Activated T-cell treated with anti-CD3 and anti-CD28 coated beads for 1 hour (primary cell): ENCODE data around the gene PYGO2.
"Not testable (repeated sequence)": the region's sequence is repeated elsewhere in the genome, so short reads cannot be mapped to it uniquely, and the experiment has no call there.

Source experiments
- DNase-seq: peaks from one replicate; pipeline ENCODE4 v3.0.0-alpha.2; 2020; ENCODE audit warnings: low read depth

The PYGO2 gene

DNA sequence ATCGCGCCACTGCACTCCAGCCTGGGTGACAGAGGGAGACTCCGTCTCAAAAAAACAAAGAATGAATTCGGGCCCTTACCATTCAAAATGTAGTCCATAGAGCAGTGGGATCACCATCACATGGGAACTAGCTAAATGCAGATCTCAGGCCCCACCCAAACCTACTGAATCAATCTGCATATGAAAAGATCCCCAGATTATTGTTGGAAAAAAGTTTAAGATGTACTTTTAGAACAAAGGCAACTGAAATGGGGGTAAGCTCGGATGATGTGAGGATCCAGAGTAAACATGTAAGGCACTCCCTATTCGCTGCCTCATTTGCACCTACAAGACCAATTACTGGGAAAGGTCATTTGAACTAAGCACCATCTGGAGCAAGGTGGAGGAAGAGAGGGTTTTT, 20.8 kb upstream of the PYGO2 start:
- no peak for DNase-seq

DNA sequence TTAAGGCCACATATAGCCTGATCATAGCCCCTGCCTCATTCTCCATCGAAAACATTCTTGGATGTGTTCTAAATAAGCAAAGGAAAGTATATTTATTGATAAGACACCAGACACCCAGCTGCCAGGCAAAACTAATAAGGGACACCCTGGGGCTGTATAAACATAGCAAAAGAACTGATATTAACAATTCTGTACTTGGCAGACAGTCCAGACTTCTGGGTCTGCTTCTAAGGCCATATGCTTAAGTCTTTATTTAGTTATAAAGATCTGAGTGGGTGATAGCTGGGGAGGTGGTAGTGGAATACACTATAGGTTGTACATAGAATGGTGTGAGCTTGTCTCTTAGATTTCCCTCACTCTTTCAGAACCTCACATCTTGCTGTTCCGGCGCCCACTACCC, 16.8 kb upstream of the PYGO2 start:
- DNase-seq, result no peak

DNA sequence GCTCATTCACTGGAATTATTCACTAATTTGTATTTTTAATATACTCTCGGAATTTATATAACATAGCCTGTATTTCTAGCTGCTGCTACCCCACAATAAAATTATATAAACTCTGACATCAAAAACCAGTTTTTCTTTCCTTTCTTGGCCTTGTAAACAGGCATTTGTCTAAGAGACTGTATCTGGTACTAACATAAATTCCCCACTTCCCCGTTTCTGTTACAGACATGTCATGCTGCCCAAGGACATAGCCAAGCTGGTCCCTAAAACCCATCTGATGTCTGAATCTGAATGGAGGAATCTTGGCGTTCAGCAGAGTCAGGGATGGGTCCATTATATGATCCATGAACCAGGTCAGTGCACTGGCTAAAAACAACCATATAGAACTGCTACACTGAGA, 16.2 kb upstream of the PYGO2 start:
- not testable (repeated sequence) for DNase-seq

DNA sequence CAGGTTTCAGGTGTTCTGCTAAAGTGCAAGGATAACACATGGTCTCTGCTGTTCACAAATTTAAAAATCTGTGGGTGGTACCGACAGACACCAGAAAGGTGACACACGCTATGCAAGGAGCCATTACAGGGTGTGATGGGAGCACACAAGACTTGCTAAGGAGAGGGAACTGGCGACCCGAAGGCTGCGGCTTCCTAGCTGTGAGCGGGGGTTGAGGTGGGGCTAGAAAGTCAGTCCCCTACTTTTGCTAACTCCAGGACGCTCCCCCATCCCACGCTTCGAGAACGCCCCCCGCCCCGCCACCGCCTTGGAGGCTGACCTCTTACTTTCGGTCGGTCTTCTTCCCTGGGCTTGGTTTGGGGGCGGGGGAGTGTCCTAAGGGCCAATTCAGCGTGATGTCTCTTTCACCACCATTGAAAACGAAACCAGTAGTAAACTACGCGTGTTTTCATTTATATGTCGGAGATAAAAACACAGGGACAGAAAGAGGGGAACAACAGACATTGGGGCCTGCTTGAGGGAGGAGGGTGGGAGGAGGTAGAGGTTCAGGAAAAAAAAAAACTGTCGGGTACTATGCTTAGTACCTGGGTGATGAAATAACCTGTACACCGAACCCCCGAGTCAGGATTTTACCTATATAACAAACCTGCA, 14.0 kb upstream of the PYGO2 start:
- peak; percentile 31 for DNase-seq

DNA sequence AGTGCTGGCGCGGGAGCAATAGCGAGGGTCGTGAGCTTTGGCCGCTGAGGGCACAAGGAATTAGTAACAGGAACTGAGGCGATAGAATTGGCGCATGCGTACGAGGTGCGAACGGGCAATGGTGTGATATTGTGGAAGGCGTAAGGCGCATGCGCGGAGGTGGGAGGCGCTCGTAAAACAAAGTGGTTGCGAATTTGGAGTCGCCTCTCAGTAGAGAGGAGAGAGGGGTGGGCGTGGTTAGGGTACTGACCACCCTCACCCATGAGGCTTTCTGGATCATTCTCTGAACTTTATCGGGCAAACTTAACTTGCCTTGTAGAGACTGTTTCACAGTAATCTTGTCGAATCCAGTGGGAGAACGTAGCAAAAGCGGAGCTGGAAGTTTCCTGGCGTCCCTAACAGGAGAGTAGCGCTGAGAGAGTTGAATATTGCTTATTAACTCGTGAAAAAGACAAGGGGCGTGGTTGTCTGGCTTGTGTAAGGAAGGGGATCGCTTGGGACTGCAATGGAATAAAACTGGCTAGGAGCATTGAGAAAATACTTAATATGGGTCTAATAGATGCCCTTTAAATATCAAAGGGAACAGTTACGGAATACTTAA, 13.3 kb upstream of the PYGO2 start:
- DNase-seq, result peak; percentile 96

- DNase-seq, result peak; percentile 95
Measured at GRCh38 chr1:154974102-154974807, 12.7 kb upstream of the PYGO2 start, which contains the start of gene CKS1B. Gene CKS1B, plus strand, starts transcription at chr1:154974681. Its CDS starts 65 bp downstream, at chr1:154974746.

DNA sequence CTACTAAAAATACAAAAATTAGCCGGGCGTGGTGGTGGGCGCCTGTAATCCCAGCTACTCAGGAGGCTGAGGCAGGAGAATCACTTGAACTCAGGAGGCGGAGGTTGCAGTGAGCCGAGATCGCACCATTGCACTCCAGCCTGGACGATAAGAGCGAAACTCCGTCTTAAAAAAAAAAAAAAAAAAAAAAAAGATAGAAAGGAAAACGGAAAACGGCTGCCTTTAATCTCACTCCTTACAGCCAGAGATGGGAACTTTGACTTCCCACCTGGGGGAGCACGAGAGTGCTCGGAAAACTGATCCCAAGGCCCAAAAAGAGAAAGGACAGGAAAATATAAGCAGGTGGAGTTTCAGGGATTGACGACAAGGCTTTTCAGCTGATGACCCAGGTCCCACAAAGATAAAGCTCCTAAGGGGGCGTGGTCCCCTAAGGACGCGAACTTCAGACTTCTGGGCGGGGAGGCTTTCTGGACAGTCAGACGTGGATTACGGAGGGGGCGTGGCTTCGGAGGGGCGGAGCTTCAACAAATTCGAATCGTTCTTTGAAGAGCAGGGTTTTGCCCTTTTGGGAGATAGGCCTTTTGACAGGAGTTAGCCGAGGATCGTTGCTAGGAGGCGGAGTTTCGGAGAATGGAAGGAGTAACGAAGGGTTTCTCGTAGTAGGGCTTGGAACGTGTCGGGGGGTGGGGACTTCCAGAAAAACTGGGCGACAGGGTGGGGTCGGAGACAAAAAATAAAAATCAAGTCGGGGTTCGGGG, 11.9 kb upstream of the PYGO2 start:
- peak; percentile 88 for DNase-seq

GRCh38 chr1:154972517-154973343, 11.1 kb upstream of the PYGO2 start:
- DNase-seq, result no peak

DNA sequence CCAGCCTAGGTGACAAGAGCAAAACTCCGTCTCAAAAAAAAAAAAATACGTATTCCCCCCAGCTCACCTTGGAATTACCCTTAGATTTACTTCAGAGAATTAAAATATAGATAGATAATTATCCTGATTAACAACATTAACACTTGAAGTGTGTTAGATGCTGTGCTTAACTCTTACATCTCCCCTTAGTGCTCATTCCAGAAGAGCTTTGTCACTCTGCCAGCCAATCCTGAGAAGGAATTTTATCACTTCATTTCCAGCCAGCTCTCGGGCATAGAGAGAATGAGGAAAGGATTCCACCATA, 10.6 kb upstream of the PYGO2 start:
- DNase-seq, result no peak

DNA sequence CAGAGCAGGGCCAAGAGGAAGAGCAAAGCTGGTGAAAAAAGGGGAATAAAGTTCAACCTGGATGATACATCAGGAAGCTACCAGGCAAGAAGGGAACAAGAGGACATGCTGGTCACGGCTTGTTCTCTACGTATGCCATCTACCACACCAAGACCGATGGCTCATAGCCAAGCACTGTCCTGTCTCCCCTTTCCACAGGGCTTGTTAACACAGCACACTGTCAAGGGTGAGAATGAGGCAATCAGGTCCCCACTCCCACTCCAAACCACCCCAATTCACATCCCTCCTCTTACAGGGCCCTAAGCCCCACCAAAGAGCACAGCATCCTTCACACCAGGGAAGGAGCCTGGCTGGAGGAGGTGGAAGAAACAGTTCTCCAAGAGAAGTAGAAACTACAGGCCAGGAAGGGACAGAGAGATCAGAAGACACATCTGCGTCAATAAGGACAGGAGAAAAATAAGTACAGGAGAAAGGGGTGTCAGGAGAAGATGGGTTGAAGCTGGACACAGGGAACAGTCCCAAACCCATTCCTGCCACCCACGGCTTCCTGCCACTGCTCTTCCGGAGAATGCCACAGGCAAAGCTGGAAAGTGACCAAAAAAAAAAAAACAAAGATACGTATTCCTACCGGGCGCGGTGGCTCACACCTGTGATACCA, 9.9 kb upstream of the PYGO2 start:
- DNase-seq, result no peak

DNA sequence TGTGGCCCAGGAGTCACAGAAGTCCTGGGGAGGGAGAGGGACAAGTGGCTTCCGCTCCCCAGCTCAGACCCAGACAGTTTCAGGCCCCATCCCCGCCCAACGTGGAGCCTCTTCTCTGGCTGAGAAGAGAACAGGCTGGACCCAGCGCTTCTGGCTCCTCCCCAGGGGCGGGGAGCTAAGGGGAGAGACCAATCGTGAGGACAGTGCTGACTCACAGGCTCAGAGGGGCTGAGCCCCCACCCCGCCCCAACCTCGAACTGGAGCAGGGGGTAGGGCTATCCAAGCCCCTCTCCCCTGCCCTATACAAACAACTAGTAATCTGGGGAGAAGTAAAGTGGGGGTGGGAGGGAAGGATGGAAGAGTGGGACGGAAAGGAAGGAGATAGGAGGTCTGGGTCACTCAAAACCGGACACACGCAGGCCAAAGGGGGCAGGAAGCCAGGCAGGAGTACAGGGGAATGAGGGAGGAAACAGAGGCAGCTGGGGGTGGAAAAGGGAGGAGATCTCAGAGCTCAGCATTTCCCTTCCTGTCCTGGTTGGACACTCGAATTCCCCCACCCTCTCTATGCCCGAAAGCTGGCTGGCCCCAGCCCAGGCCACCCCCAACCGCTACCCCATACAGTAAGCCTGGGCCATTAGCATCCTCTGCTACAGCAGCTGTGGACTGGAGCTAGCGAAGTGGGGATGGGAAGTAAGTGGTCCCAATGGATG, 9.2 kb upstream of the PYGO2 start, which contains the start of gene SHC1:
SHC1 (minus strand) TSS at position 117 of the 710 bp plus-strand sequence. CDS start 221 bp downstream, outside the sequence.
- DNase-seq, result no peak

- no peak for DNase-seq
Measured at GRCh38 chr1:154969860-154970452, 8.4 kb upstream of the PYGO2 start.

- DNase-seq, result no peak
Measured at GRCh38 chr1:154969246-154969645, 7.7 kb upstream of the PYGO2 start.

DNA sequence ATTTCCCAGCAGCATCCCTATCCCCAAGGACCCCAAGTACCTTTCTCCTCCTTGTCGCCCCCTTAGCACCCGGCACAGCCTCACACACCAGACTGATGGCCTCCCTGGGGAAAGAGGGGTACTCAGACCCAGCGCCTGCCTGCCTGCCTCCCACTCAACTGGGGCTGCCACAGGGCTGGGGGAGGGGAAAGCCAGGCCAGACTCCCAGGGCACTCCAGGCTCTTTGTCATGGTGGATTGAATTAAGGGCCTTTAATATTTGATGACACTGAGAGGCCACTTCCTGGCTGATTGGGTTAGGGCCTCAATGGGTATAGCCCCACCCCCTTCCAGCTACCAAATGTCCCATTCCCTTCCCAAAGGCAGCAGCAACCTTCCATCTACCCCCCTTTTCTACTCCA, 7.1 kb upstream of the PYGO2 start:
- no peak for DNase-seq

DNA sequence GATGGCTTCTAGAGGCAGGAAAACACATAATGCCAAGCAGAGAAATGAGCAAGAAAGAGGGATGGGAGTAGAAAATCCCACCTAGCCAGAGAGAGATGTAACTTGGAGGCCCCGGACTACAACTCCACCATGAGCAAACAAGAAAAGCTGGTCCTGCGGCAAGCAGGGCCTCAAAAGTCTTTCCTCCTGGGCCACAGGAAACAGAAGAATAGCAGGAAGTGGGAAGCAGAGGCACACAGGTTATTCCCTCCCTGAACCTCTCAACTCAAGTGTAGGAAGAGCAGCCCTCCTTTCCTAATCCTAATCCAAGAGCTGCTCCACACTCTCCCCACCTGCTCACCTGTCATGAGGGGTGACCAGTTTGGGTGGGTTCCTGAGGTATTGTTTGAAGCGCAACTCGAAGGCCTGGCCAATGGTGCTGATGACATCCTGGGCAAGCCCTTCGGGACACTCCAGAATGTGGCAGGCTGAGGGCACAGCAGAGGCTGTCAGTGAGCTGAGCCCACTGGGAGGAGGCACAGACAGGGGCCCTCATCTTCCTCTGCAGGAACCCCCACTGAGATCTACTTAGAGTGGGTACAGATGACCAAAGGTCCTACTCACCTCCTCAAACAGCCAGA, 5.9 kb upstream of the PYGO2 start:
- DNase-seq, result no peak

DNA sequence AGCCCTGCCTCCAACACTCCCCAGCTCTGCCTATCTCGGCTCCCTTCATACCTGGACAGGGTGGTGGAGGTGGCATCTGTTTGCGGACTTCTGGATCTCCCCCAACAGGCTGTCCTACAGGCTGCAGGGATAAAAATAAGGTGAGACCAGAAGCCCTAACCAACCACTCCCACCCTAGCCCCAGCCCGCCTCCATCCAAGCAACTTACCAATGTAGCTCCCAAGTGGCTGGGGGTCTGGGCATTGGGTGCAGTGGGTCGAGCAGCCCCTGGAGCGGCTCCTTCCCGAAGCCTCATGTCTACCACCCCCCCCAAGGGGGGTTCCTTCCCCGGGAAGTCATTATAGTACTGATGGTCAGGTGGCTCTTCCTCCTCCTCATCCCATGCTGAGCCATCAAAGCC, 4.5 kb upstream of the PYGO2 start:
- no peak for DNase-seq

- no peak for DNase-seq
Measured at GRCh38 chr1:154964359-154964758, 2.8 kb upstream of the PYGO2 start.

DNA sequence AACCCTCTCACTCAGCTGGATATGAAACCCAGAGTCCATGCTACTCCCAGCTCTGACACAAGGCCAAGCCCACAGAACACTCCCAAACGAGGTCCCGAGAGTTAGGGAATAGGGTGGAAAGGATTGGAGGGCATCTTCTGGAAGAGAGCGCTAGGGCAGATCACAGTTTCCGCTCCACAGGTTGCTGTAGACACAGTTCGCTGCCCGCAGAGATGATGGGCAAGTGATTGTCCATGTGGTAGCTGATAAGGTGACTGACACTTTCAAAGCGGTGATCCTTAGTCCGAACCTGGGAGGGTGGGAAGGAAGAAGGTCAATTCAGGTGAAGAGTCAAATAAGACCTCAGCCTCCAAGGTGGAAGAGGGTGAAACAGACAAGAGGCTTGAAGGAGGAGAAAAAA, 2.1 kb upstream of the PYGO2 start:
- no peak for DNase-seq

- DNase-seq, result no peak
Measured at GRCh38 chr1:154962795-154963330, 1.3 kb upstream of the PYGO2 start.
